ENCODE data around the gene PDHX. TPM values are rescaled to one million over a fixed set of nuclear protein-coding genes. Genes with fewer than 3 reads are reported as not detected.

Gene PDHX
- total RNA-seq, 3 donors from 2014 or later = 25.4 to 27.6 (median 27.0) TPM

DNA sequence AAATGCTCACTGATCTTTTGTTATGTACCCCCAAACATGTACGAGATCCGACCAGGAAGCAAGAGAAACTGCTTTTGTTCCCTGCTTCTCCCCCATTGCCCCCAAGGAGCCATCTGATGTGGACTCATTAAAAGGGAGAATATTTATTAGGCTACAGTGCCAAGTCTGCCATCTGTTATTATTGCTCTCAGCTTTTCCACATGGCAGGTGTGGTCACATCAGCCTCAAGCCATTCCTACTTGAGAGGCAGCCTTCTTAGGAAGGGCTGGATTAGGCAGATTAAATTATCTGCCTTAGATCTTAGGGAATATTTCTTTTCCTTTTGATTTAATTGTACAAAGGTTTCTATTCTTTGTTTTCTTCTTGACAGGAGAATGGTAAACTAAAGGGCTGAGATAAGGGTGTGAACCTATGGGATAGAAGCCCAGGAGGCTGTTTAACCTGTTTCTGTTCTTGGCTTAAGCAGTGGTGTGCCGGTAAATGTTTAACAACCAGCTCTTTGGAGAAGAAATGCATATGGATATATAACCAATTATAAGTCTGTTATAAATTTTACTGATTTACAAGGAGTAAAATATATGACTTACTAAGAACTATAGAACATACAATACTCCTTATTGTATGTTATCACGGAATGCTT lies 88.8 kb downstream of the PDHX start:
- Mint-ChIP-seq H3K9me3 (no peaks in the 10 kb centered on the region), H3K4me1 (ENCODE audit: low read depth) (peaks cover 53% of the 10 kb centered on the region), H3K4me3 (no peak overlapping the region), H3K36me3 (ENCODE audit: insufficient read depth) (no peaks in the 10 kb centered on the region), H3K27me3 (ENCODE audit: low read depth) (no peaks in the 10 kb centered on the region)
- DNase-seq (no peak), ATAC-seq (no peak)

DNA sequence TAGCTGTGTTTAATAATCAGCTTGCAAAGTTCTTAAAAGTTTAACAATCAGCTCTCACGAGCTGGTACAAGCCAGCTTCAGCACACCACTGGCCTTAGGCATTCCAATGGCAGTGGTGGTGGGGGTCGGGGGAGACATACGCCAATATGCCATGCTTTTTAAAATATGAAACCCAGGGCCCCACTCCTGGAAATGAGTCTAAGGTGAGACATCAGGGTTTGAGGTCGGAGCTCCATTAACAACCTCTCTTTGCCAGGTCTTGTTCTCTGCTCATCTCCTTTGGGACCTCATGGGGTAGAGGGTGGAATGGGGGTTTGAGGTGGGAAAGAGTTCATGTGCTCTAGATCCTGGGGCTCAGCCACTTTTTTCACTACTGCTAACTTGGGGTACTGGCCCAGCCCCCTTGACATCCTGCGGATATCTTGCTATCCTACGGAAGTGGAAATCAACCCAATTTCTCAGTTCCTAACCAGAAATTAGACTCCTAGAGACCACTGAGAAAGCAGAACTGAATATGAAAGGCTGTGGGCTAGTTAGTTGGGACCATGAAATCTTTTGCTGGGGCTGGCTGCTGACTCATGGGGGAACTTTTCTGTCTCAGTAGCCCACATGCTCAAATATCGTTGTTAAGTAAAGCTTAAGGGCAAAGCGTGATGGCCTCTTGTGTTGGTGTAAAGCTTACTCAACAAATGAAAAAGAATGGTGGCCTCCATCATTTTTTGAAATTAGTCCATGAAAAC lies 90.1 kb downstream of the PDHX start:
- Mint-ChIP-seq H3K4me3 (no peak overlapping the region), H3K27me3 (ENCODE audit: low read depth) (no peaks in the 10 kb centered on the region), H3K4me1 (ENCODE audit: low read depth) (peaks cover 50% of the 10 kb centered on the region), H3K36me3 (ENCODE audit: insufficient read depth) (no peaks in the 10 kb centered on the region), H3K9me3 (no peaks in the 10 kb centered on the region)
- ATAC-seq (peak; percentile 86), DNase-seq (peak; percentile 18)

DNA sequence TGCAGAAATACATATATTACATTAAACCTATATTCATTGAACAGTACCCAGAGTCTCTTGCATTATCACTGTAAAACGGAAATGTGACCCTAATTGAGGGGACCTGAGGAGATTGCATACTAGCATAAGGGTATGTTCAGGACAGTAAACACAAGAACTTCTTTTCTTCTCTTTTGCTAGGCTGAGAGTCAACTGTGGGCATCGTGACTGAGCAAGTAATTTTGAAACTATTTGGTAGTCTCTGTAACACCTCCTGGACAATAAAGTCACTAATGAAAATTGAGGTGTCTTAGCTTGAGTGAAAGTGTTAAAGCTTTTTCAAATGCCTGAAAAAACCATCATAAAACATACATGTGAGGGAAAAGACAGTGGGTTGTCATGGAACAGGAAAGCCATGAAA lies 90.9 kb downstream of the PDHX start:
- no peaks in the 10 kb centered on the region for H3K27me3 Mint-ChIP-seq (ENCODE audit: low read depth)
- no peaks in the 10 kb centered on the region for H3K36me3 Mint-ChIP-seq (ENCODE audit: insufficient read depth)
- H3K4me1 Mint-ChIP-seq (ENCODE audit: low read depth) = peaks cover 55% of the 10 kb centered on the region
- ATAC-seq = no peak
- no peaks in the 10 kb centered on the region for H3K9me3 Mint-ChIP-seq
- no peak overlapping the region for H3K4me3 Mint-ChIP-seq
- no peak for DNase-seq

DNA sequence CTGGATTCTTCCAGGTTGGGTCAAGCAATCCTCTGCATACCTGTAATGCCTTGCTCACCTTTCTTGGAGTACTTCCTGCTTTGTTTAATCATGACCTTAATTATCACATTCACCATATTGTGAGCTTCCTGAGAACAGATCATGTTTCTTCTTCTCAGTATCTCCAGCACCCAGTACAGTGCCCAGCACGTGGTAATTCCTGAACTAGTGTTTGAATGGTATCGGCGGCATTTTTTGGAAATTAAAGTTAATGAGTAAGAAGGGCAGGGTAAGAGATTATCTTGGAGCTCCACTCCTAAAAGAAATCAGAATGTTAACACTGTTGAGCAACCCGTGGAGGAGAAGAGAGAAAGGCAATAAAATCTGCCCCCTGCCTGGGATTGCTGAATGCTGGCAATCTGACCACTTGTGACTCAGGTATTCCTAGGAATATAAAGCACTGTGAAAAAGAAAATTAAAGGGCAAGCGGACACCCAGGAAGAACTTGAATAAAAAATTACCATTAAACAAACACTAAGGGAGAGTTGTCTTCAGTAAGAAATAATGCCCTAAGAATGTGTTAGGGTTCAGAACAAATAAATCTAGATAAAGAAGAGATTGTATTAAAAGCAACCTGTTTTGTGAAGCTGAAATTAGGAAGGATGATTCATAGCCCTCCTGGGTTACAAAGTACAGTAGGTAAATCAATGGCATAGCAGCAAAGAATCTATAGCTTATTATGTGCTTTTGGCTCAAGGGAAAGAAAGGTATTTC lies 92.9 kb downstream of the PDHX start:
- no peaks in the 10 kb centered on the region for H3K9me3 Mint-ChIP-seq

DNA sequence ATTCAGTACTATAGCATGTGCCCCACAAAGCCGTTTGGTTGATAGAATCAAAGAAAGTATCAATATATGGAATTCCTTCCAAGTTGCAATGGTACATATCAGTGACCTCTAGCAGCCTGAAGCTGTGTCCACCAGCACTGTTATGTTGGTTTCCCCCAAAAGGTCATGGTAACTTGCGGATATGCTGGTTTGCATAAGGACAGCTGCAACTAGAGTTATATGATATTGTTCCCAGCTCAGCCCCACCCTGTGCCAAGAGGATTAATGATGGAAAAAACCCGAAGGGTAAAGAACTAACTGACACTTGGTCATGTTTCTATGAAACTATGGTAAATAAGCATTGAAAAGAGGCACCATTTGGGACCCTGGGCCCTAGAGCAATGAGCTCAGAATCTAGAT lies 93.5 kb downstream of the PDHX start:
- H3K4me3 Mint-ChIP-seq = no peak overlapping the region
- DNase-seq (no peak), ATAC-seq (no peak)
- no peaks in the 10 kb centered on the region for H3K36me3 Mint-ChIP-seq (ENCODE audit: insufficient read depth)
- H3K4me1 Mint-ChIP-seq (ENCODE audit: low read depth) = peaks cover 62% of the 10 kb centered on the region
- H3K27me3 Mint-ChIP-seq (ENCODE audit: low read depth) = no peaks in the 10 kb centered on the region
- H3K9me3 Mint-ChIP-seq = no peaks in the 10 kb centered on the region

More for the DNA sequence above, 92.9 kb downstream of the PDHX start:
- no peak for DNase-seq
- H3K4me3 Mint-ChIP-seq = no peak overlapping the region
- H3K27me3 Mint-ChIP-seq (ENCODE audit: low read depth) = no peaks in the 10 kb centered on the region
- peaks cover 62% of the 10 kb centered on the region for H3K4me1 Mint-ChIP-seq (ENCODE audit: low read depth)
- no peak for ATAC-seq
- H3K36me3 Mint-ChIP-seq (ENCODE audit: insufficient read depth) = no peaks in the 10 kb centered on the region

DNA sequence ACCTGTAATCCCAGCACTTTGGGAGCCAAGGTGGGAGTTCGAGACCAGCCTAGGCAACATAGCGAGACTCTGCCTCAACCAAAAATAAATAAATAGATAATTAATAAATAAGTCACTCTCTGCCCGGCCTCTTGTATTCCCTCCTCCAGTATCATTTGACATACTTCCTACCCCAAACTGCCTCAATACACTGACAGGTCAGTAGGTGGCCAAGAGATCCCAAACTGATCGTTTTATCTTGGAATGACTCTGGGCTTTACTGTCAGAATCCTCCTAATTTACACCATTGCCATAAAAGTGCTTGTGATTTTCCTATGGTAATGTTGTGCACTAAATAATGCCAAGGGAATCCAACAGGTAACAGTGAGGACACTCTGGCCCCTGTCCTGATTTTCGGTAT lies 94.2 kb downstream of the PDHX start:
- H3K4me3 Mint-ChIP-seq = no peak overlapping the region
- H3K4me1 Mint-ChIP-seq (ENCODE audit: low read depth) = peaks cover 62% of the 10 kb centered on the region
- H3K9me3 Mint-ChIP-seq = no peaks in the 10 kb centered on the region
- no peaks in the 10 kb centered on the region for H3K36me3 Mint-ChIP-seq (ENCODE audit: insufficient read depth)
- DNase-seq = no peak
- no peaks in the 10 kb centered on the region for H3K27me3 Mint-ChIP-seq (ENCODE audit: low read depth)
- no peak for ATAC-seq

DNA sequence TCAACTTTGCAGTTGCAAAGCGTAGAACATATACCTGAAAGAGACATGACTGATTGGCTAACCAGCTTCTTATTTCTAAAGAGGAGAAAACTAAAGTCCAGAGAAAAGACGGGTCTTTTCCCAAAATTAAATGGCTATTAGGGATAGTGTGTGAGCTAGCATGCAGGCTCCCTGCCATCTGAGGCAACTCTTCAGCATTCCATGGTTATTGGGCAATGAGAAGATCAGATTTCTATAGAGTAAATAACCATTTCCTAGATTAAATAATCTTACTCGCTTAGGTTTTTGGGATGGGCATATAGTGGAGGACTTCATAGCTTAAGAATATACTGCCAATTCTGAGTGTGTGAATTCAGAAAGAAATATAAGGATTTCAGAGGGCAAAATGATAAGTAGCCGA lies 95.0 kb downstream of the PDHX start:
- H3K4me3 Mint-ChIP-seq = no peak overlapping the region
- no peaks in the 10 kb centered on the region for H3K9me3 Mint-ChIP-seq
- no peaks in the 10 kb centered on the region for H3K27me3 Mint-ChIP-seq (ENCODE audit: low read depth)
- no peaks in the 10 kb centered on the region for H3K36me3 Mint-ChIP-seq (ENCODE audit: insufficient read depth)
- DNase-seq (no peak), ATAC-seq (no peak)
- peaks cover 58% of the 10 kb centered on the region for H3K4me1 Mint-ChIP-seq (ENCODE audit: low read depth)

DNA sequence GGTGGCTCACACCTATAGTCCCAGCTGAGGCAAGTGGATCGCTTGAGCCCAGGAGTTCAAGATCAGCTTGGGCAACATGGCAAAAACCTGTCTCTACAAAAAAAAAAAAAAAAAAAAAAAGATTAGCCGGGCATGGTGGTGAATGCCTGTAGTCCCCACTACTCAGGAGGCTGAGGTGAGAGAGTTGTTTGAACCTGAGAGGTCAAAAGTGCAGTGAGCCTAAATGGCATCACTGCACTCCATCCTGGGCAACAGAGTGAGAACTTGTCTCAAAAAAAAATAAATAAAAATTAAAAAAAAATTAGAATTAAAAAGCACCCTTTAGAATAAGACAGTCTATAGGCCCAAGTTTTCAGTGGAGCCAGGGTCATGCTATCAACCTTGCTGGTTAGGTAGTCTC lies 95.5 kb downstream of the PDHX start:
- no peak for ATAC-seq
- Mint-ChIP-seq H3K27me3 (ENCODE audit: low read depth) (no peaks in the 10 kb centered on the region), H3K4me3 (no peak overlapping the region), H3K9me3 (no peaks in the 10 kb centered on the region), H3K36me3 (ENCODE audit: insufficient read depth) (no peaks in the 10 kb centered on the region), H3K4me1 (ENCODE audit: low read depth) (peaks cover 53% of the 10 kb centered on the region)
- no peak for DNase-seq

DNA sequence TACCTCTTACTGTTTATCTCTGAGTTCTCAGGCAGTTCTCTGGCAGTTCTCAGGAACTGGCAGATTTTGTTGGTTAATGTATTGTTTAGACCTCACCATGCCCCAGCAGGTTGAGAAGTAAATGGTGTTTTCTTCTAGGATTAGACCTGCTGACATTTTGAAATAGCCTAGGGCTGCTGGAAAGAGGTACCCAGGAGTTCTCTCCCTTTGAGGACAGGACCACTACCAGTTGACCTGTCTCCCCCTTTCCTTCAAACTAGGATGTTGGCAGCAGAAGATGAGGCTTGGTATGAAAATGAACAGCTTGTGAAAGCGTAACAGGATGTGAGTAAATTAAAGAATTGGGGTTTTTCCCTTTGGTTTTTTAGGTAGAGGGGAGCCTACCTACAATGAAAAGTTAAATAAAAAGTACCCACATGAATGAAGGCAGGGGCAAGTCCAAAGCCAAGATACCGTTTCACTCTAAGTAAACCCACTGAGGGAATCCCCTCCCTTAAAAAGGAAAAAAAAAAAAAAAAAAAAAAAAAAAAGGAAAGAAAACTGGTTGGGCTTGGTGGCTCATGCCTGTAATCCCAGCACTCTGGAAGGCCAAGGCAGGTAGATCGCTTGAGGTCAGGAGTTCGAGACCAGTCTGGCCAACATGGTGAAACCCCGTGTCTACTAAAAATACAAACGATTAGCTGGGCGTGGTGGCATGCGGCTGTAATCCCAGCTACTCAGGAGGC lies 96.2 kb downstream of the PDHX start:
- no peaks in the 10 kb centered on the region for H3K27me3 Mint-ChIP-seq (ENCODE audit: low read depth)
- H3K9me3 Mint-ChIP-seq = no peaks in the 10 kb centered on the region
- no peak for DNase-seq
- peak overlapping the region; percentile 48 for H3K4me3 Mint-ChIP-seq
- H3K36me3 Mint-ChIP-seq (ENCODE audit: insufficient read depth) = no peaks in the 10 kb centered on the region
- peak; percentile 73 to 77 for ATAC-seq
- peaks cover 47% of the 10 kb centered on the region for H3K4me1 Mint-ChIP-seq (ENCODE audit: low read depth)

DNA sequence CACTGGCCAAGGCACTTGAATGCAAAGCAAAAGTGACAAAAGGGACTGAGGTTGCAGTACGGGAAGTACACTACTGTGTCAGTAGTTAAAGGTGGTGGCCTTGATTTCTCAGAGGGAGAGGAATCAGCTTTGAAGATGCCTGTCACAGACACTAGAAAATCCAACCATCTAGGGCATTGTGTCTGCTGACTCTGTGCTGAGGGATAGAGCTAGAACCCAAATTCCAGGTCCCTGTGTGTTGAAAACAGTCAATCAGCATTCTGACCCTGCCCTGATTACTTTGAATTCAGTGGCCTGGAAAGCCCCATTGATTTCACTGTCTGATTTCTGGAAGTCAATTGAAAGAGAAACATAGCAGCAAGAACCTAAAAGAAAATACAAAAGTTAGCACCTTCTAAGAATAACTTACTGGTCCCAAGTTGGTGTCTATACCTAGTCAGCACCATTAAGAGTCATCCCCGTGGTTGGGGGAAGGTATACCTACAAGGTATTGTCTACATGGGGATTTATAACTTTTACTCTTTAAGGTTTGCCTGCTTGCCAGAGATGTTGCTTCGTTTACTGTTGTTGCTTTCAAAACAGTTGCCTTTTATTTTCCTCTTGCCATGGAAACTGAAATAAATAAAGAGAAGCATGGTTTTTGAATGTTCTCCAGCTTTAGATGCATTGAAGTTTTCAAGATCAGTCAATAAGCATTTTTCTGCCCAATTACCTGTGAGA lies 97.3 kb downstream of the PDHX start:
- Mint-ChIP-seq H3K4me1 (ENCODE audit: low read depth) (peaks cover 42% of the 10 kb centered on the region), H3K36me3 (ENCODE audit: insufficient read depth) (no peaks in the 10 kb centered on the region), H3K27me3 (ENCODE audit: low read depth) (no peaks in the 10 kb centered on the region), H3K9me3 (no peaks in the 10 kb centered on the region), H3K4me3 (peak overlapping the region; percentile 40)
- ATAC-seq = peak; percentile 77 to 80
- peak; percentile 18 for DNase-seq

DNA sequence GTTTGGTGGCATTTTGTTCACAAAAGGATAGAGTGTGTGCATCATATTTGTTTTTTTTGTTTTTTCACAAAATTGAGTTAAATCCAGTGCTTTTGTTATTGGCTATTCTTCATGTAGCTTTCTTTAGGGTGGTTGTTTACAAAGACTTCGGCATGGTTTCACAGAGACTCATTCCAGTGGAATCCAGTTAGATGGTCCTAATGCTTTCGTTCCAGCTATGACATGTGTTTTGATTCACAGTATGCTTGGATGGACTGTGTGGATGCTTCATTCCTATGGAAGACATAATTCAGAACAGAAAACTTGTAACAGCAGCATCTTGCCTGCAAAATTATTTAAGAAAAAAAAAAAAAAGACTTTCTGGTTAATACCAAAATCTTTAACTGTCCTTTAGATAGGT lies 97.9 kb downstream of the PDHX start:
- no peak overlapping the region for H3K4me3 Mint-ChIP-seq

DNA sequence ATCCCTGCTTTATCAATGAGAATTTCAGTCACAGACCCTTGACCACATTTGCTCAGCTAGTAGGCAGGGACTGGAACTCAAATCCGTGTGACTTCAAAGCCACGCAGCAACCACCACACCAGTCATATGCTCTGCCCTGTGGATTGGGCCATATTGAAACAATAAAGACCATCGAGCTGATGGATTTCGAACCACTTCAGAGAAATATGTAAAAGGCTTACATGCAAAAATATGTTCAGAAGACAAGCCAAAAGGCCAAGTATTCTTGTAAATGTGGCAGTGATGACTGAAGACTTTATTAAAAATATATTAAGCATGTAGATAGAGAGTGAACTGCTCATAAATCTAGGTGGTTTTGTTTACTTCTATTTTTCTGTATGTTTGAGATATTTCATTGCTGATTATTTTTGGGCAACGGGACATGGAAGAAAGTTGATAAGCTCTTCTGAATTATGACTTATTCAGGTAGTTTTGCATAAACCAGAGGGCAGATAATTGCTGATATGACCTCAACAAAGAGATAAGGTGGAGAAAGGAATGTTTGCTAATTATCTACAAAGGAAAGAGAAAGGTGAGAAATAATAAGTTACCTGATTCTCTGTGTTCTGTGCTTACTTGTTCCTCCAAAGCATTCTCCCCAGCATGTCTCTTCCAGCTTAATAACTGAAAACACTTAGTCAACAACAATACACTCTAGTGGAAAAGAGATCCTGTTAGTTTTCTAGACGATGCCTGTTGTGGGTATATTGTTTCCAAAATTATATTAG lies 99.4 kb downstream of the PDHX start:
- H3K4me3 Mint-ChIP-seq = no peak overlapping the region
- no peaks in the 10 kb centered on the region for H3K9me3 Mint-ChIP-seq
- ATAC-seq = no peak

More for the DNA sequence above, 97.9 kb downstream of the PDHX start:
- ATAC-seq = no peak
- H3K27me3 Mint-ChIP-seq (ENCODE audit: low read depth) = no peaks in the 10 kb centered on the region
- DNase-seq = no peak
- H3K9me3 Mint-ChIP-seq = no peaks in the 10 kb centered on the region
- peaks cover 38% of the 10 kb centered on the region for H3K4me1 Mint-ChIP-seq (ENCODE audit: low read depth)
- no peaks in the 10 kb centered on the region for H3K36me3 Mint-ChIP-seq (ENCODE audit: insufficient read depth)

DNA sequence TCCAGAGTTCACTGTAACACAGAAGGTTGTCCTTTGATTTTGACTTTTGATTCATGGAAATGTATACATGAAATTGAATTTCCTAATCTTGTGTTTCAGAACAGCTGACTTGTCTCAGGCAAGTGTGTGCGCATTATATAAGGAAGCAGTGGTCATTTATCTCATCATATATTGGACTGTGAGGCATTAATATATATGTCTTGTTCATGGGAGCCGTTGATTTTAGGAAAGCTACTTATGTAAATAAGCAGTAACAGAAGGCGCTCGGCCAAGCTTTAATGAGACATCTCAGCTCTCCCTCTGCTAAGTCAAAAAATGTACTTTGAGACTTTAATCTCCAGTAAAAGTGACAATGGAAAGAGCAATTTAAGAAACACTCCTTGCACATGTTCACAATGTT lies 100.5 kb downstream of the PDHX start:
- H3K4me1 Mint-ChIP-seq (ENCODE audit: low read depth) = peaks cover 27% of the 10 kb centered on the region
- ATAC-seq (no peak), DNase-seq (no peak)
- H3K4me3 Mint-ChIP-seq = no peak overlapping the region
- no peaks in the 10 kb centered on the region for H3K36me3 Mint-ChIP-seq (ENCODE audit: insufficient read depth)
- no peaks in the 10 kb centered on the region for H3K27me3 Mint-ChIP-seq (ENCODE audit: low read depth)
- H3K9me3 Mint-ChIP-seq = no peaks in the 10 kb centered on the region

More for the DNA sequence above, 99.4 kb downstream of the PDHX start:
- Mint-ChIP-seq H3K4me1 (ENCODE audit: low read depth) (peaks cover 32% of the 10 kb centered on the region), H3K36me3 (ENCODE audit: insufficient read depth) (no peaks in the 10 kb centered on the region), H3K27me3 (ENCODE audit: low read depth) (no peaks in the 10 kb centered on the region)
- DNase-seq = no peak

Data from activated T-cell treated with anti-CD3 and anti-CD28 coated beads, Interleukin-2, amount 50 U/mL, for 4 hours (primary cell).